OCI-LY3 (cell line): Measurements from ENCODE around the gene INPP5A.

Source experiments
- H2AFZ ChIP-seq: fragments of 200-600, 300-600 bp; shearing (Covaris generic); 2 replicates; pipeline ENCODE4 v1.6.0; 2014; ENCODE audit warnings: antibody characterized with exemption, low read depth, low read length
- H3K27ac ChIP-seq: fragments of 200-600, 300-600 bp; sonication (generic); 2 replicates; pipeline ENCODE4 v1.5.1; 2014; ENCODE audit warnings: mild to moderate bottlenecking, low read length, moderate library complexity, mixed read lengths
- H3K27me3 ChIP-seq: fragments of 200-600, 300-600 bp; sonication (generic); 2 replicates; pipeline ENCODE4 v1.6.1; 2014; ENCODE audit warnings: low read depth, low read length, mixed read lengths
- H3K36me3 ChIP-seq: fragments of 200-600, 300-600 bp; sonication (generic); replicated peaks from 2 replicates; pipeline ENCODE3; 2014; ENCODE audit warnings: low read depth, low read length, mixed read lengths
- H3K4me1 ChIP-seq: fragments of 300-600, 200-600 bp; sonication (generic); 2 replicates; pipeline ENCODE4 v1.6.1; 2014; ENCODE audit warnings: low read length, mixed read lengths
- H3K4me2 ChIP-seq: fragments of 200-600, 300-600 bp; sonication (generic); 2 replicates; pipeline ENCODE4 v1.6.1; 2014; ENCODE audit warnings: low read length, mixed read lengths
- H3K4me3 ChIP-seq: fragments of 300-600, 200-600 bp; sonication (generic); 2 replicates; pipeline ENCODE4 v1.5.1; 2014; ENCODE audit warnings: antibody characterized with exemption, mild to moderate bottlenecking, low read length, moderate library complexity
- H3K79me2 ChIP-seq: fragments of 300-600, 200-600 bp; shearing (Covaris generic); 2 replicates; pipeline ENCODE4 v1.6.1; 2014; ENCODE audit warnings: mild to moderate bottlenecking, low read length, mixed read lengths
- H3K9ac ChIP-seq: fragments of 300-600, 200-600 bp; shearing (Covaris generic); 2 replicates; pipeline ENCODE4 v1.6.0; 2014; ENCODE audit warnings: mild to moderate bottlenecking, low read length, moderate library complexity
- H3K9me3 ChIP-seq: fragments of 200-600, 300-600 bp; shearing (Covaris generic); 2 replicates; pipeline ENCODE4 v1.6.1; 2014; ENCODE audit warnings: low read length, mixed read lengths; ENCODE audit not compliant: insufficient read depth
- H4K20me1 ChIP-seq: fragments of 200-600, 300-600 bp; sonication (generic); 2 replicates; pipeline ENCODE4 v1.6.1; 2016; ENCODE audit warnings: low read length, mixed read lengths; ENCODE audit not compliant: insufficient read depth
- EZH2phosphoT487 ChIP-seq: fragments of 200-600 bp; shearing (Covaris generic); IDR thresholded peaks from 2 replicates; pipeline ENCODE4 v1.6.1; 2018; ENCODE audit warnings: antibody characterized with exemption, mixed run types, low read depth
- TF ChIP-seq, protein P1 (sequence below): fragments of 200-600, 300-600 bp; sonication (generic); IDR thresholded peaks from 2 replicates; pipeline ENCODE4 v1.5.1; 2014; ENCODE audit warnings: antibody characterized with exemption, low read length, low read depth

INPP5A gene

DNA sequence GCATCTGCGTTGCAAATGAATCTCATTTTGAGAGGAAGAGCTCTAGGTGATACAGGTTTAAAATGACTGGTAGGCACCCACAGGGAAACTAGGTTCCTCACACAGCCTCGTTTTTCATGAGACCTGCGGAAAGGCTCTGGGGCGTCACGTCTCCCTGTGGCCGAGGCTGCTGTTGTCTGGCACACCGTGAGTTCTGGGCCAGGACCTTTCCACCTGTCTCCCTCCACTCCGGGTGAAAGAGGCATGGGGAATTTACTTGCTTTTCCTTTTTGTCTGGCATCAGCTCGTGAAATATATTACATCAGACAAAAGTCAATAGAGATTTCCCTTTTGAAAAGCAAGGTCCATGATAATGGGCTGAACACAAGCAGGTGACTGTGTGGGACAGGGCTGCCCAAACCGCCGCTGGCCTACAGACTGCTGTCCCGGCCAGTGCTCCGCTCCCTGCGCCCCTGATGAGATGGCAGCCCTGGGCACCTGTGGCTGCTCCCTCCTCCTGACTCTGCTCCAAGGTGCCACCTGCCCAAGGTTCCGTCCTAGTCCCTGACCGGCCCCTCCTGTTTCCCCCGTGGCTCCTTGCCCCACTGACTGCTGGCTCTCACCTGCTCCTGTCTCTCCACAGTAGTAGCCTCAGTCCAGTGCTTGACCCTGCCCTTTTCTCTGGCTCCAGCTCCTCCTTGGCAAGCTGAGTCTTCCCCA is 138.8 kb downstream of the INPP5A start:
- no peaks in the 10 kb centered on the region for H3K79me2 ChIP-seq
- H3K4me1 ChIP-seq = no peaks in the 10 kb centered on the region
- H3K9me3 ChIP-seq = no peaks in the 10 kb centered on the region
- H3K27me3 ChIP-seq = no peaks in the 10 kb centered on the region
- H3K4me2 ChIP-seq = no peak overlapping the region
- H3K36me3 ChIP-seq = no peaks in the 10 kb centered on the region
- H3K27ac ChIP-seq = no peak overlapping the region
- no peak overlapping the region for H3K9ac ChIP-seq
- TF ChIP-seq EZH2phosphoT487 = no peak
- TF ChIP-seq, protein P1, sequence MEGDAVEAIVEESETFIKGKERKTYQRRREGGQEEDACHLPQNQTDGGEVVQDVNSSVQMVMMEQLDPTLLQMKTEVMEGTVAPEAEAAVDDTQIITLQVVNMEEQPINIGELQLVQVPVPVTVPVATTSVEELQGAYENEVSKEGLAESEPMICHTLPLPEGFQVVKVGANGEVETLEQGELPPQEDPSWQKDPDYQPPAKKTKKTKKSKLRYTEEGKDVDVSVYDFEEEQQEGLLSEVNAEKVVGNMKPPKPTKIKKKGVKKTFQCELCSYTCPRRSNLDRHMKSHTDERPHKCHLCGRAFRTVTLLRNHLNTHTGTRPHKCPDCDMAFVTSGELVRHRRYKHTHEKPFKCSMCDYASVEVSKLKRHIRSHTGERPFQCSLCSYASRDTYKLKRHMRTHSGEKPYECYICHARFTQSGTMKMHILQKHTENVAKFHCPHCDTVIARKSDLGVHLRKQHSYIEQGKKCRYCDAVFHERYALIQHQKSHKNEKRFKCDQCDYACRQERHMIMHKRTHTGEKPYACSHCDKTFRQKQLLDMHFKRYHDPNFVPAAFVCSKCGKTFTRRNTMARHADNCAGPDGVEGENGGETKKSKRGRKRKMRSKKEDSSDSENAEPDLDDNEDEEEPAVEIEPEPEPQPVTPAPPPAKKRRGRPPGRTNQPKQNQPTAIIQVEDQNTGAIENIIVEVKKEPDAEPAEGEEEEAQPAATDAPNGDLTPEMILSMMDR = no peak
- no peak overlapping the region for H2AFZ ChIP-seq
- H4K20me1 ChIP-seq = no peaks in the 10 kb centered on the region
- no peak overlapping the region for H3K4me3 ChIP-seq

DNA sequence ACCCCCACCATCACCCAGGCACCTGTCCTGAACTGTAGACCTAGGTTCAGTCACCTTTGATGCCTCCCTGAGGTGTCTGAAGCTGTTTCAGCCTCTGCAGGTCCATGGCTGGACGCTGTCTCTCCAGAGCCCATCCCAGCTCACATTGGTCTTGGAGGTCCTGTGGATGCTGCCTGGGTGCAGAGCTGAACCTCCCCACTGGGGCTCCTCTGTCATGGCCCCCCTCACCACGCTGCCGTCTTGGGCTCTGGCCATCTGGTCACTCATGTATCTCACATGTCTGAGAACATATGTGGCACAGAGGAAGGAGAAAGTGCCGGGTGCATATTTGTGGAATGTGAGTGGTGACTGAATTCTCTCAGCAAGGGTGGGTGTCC is 139.5 kb downstream of the INPP5A start:
- H3K4me1 ChIP-seq = no peaks in the 10 kb centered on the region
- H3K36me3 ChIP-seq = no peaks in the 10 kb centered on the region
- TF ChIP-seq, protein P1 = no peak
- TF ChIP-seq EZH2phosphoT487 = no peak
- H3K4me3 ChIP-seq = no peak overlapping the region
- H4K20me1 ChIP-seq = no peaks in the 10 kb centered on the region
- H3K4me2 ChIP-seq = no peak overlapping the region
- H3K9ac ChIP-seq = no peak overlapping the region
- H3K9me3 ChIP-seq = no peaks in the 10 kb centered on the region
- no peaks in the 10 kb centered on the region for H3K79me2 ChIP-seq
- no peak overlapping the region for H2AFZ ChIP-seq
- H3K27me3 ChIP-seq = no peaks in the 10 kb centered on the region
- H3K27ac ChIP-seq = no peak overlapping the region

DNA sequence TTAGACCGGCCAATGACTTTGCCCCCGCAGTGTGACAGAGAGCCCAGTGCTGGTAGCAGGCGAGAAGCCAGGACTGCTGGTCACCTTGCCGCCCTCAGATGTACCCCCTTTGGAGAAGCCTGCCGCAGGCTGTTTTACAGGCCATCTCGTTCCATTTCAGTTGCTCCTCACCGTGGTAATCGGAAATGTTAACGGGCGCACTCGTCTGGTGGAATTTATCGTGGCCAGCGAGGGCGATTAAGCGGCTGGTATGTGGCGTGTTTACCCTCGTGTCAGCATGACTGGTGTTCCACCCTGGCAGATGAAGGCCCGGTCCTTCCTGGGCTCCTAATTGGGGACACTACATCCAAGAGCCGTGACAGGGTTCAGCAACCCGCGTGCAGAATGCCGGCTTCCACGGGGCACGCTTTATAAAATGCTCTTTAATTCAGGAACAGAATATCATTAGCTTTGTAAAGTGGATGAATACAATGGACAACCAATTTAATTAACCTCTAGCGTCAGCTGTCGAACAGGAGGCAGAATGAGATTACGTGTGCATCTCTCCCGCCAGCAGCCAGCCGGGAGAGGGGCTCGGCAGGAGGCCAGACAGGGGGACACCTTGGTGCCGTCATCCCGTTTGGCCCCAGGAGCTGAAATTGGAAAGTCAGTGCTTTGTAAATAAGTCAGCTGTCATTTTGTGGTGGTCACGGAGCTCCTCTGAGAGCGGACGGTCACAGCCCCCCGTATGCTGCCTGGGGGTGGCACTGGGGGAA is 140.1 kb downstream of the INPP5A start:
- Histone ChIP-seq H3K9ac (no peak overlapping the region), H4K20me1 (no peaks in the 10 kb centered on the region)
- TF ChIP-seq, protein P1 = no peak
- TF ChIP-seq EZH2phosphoT487 = no peak

DNA sequence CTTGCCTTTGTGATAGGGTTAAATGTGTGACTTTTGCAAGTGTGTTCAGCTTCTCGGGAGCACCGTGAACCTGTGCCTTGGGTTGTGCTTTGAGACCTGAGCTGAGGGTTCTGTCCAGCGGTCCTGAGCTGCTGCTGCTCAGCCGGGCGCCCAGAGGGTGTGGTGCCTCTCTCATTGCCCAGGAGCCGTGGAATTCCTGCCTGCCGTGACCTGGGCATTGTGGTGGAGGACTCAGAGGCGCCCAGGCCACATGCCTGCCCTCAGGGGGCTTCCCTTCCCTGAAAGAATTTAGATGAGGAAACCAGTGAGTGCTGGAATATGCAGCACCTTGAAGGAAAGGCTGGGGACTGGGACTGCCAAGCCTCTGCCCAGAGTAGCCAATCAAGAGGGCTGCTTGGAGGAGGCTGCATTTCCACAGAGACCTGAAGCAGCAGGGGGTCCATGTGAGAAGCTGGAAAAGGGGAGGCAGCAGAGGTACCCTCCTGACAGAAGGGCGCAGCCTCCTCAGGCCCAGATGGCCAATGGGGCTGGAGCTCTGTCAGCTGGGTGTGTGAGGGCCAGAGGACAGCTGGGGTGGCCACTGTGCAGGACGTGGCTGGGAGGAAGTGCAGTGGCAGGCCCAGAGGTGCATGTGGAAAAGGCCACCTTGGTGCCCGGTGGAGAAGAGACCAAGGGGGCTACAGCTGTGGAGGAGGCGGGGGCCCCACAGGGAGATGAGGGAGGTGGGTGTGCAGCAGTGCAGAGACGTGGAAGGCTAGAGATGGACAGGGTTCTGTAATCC is 141.0 kb downstream of the INPP5A start:
- TF ChIP-seq, protein P1 = no peak
- no peak for TF ChIP-seq EZH2phosphoT487
- no peak overlapping the region for H2AFZ ChIP-seq
- H4K20me1 ChIP-seq = no peaks in the 10 kb centered on the region

More for the DNA sequence above, 140.1 kb downstream of the INPP5A start:
- Histone ChIP-seq H3K4me1 (no peaks in the 10 kb centered on the region), H3K4me3 (no peak overlapping the region), H3K4me2 (no peak overlapping the region), H3K27ac (no peak overlapping the region), H3K36me3 (no peaks in the 10 kb centered on the region), H3K79me2 (no peaks in the 10 kb centered on the region), H3K27me3 (no peaks in the 10 kb centered on the region), H2AFZ (no peak overlapping the region), H3K9me3 (no peaks in the 10 kb centered on the region)

More for the DNA sequence above, 141.0 kb downstream of the INPP5A start:
- H3K27ac ChIP-seq = no peak overlapping the region
- H3K27me3 ChIP-seq = no peaks in the 10 kb centered on the region
- H3K4me2 ChIP-seq = no peak overlapping the region
- H3K4me3 ChIP-seq = no peak overlapping the region
- no peaks in the 10 kb centered on the region for H3K4me1 ChIP-seq
- no peaks in the 10 kb centered on the region for H3K9me3 ChIP-seq
- H3K9ac ChIP-seq = no peak overlapping the region
- no peaks in the 10 kb centered on the region for H3K36me3 ChIP-seq
- no peaks in the 10 kb centered on the region for H3K79me2 ChIP-seq
